Activated CD4-positive, alpha-beta memory T cell treated with anti-CD3 and anti-CD28 coated beads for 36 hours (primary cell): ENCODE results near the gene HMOX2. TPM values are rescaled to one million over a fixed set of nuclear protein-coding genes. Genes with fewer than 3 reads are reported as not detected.

Source experiments
- total RNA-seq, 2 experiments: library from RNA; stranded (reverse); gene quantifications; one replicate each; pipeline ENCODE4 v1.2.3, GENCODE V29; 2021

The HMOX2 gene
- total RNA-seq, 2 experiments from 2014 or later, result 69.1 to 76.0 TPM

Other genes with a start within 250 kb of the HMOX2 start
- not detected for gene SRL, start 234.3 kb upstream of the HMOX2 start, total RNA-seq
- 10 to 100 TPM; 24.5 to 24.7 TPM for gene TFAP4, start 203.4 kb upstream of the HMOX2 start, total RNA-seq
- under 1 TPM; 0.52 to 0.68 TPM for gene GLIS2, start 160.3 kb upstream of the HMOX2 start, total RNA-seq
- 10 to 100 TPM; 52.8 to 63.4 TPM for gene PAM16, start 125.1 kb upstream of the HMOX2 start, total RNA-seq
- under 1 TPM in 1 of 2 experiments, not detected in 1; 0.07 TPM for gene VASN, start 104.5 kb upstream of the HMOX2 start, total RNA-seq
- 100 to 1,000 TPM in 1 of 2 experiments, 10 to 100 TPM in 1; 90.4 to 101 TPM for gene CORO7, start 59.8 kb upstream of the HMOX2 start, total RNA-seq
- 10 to 100 TPM; 74.6 to 75.0 TPM for gene DNAJA3, start 50.5 kb upstream of the HMOX2 start, total RNA-seq
- gene NMRAL1, start 1.8 kb upstream of the HMOX2 start, total RNA-seq, result 10 to 100 TPM; 50.5 to 55.0 TPM
- 10 to 100 TPM; 25.7 to 27.5 TPM for gene CDIP1, start 62.4 kb downstream of the HMOX2 start, total RNA-seq
- gene C16orf96, start 79.9 kb downstream of the HMOX2 start, total RNA-seq, result under 1 TPM; 0.07 to 0.17 TPM
- 10 to 100 TPM; 13.4 to 13.5 TPM for gene UBALD1, start 138.5 kb downstream of the HMOX2 start, total RNA-seq
- 10 to 100 TPM; 72.7 to 73.2 TPM for gene MGRN1, start 148.4 kb downstream of the HMOX2 start, total RNA-seq
- gene NUDT16L1, start 217.2 kb downstream of the HMOX2 start, total RNA-seq, result 10 to 100 TPM; 22.2 to 23.6 TPM